ENCODE results near the gene SNX1. TPM values are rescaled to one million over a fixed set of nuclear protein-coding genes. Genes with fewer than 3 reads are reported as not detected.
"Not testable (repeated sequence)": the region's sequence is repeated elsewhere in the genome, so short reads cannot be mapped to it uniquely, and the experiment has no call there.

SNX1 gene
- total and polyA plus RNA-seq, 4 experiments from 2014 or later: 58.3 to 155 (median 110) TPM

DNA sequence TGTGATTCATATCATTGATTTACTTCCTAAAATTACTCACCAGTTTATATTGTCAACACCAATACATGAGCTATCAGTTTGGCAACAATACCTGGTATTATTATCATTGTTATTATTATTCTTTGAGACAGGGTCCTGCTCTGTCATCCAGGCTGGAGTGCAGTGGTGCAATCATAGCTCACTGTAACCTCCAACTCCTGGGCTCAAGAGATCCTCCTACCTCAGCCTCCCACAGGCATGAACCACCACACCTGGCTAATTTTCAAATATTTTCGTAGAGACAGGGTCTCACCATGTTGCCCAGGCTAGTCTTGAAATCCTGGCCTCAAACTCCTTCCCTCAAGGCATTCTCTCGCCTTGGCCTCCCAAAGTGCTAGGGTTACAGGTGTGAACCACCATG, 22.3 kb upstream of the SNX1 start:
- H3K4me3 ChIP-seq (ENCODE audit: low read length in 2 of 2); POLR2A ChIA-PET (ENCODE audit: partially characterized antibody); intact Hi-C loops (cut with micrococcal nuclease); H3K27ac Mint-ChIP-seq; H3K9me3 ChIP-seq (ENCODE audit: control insufficient read depth in 1 of 2, low read length in 2 of 2); H3K9me3 Mint-ChIP-seq; H3K4me1 Mint-ChIP-seq; H3K27me3 ChIP-seq (ENCODE audit: insufficient read depth, low read length); H3K4me3 Mint-ChIP-seq; H3K4me1 ChIP-seq (ENCODE audit: insufficient read depth, low read length); H3K27me3 Mint-ChIP-seq; DNase-seq; H3K27ac ChIP-seq (ENCODE audit: low read depth, low read length): not testable (repeated sequence)
- H3K36me3 Mint-ChIP-seq: peaks cover 19 to 31% of the 10 kb centered on the region in 2 donors
- CTCF ChIA-PET (ENCODE audit: partially characterized antibody): interaction anchor here (2.4 kb wide), 1 partner anchor 27 kb away, joined by 6 read pairs; the partner anchor contains the start of gene DAPK2
- H3K36me3 ChIP-seq (ENCODE audit: insufficient read depth, low read length): peaks cover 12% of the 10 kb centered on the region

DNA sequence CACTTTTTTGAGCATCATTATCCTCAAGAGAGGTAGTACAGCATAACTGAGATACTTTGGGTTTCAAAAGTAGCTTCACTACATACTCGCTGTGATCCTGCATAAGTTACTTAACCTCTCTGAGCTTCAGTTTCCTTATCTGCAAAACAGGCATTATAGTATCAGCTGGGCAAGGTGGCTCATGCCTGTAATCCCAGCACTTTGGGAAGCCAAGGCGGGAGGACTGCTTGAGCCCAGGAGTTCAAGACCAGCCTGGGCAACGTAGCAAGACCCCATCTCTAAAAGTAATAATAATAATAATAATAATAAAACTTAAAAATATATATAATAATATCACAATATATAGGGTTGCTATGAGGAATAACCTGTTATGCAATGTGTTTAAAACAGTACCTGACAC, 13.0 kb upstream of the SNX1 start:
- peaks cover 5 to 26% of the 10 kb centered on the region in 2 donors for H3K36me3 Mint-ChIP-seq
- H3K27me3 ChIP-seq (ENCODE audit: insufficient read depth, low read length): no peaks in the 10 kb centered on the region
- H3K27ac ChIP-seq (ENCODE audit: low read depth, low read length): no peak overlapping the region
- no peak overlapping the region for H3K4me3 Mint-ChIP-seq
- no peaks in the 10 kb centered on the region for H3K4me1 ChIP-seq (ENCODE audit: insufficient read depth, low read length)
- no peaks in the 10 kb centered on the region for H3K27me3 Mint-ChIP-seq
- peaks cover 5% of the 10 kb centered on the region for H3K36me3 ChIP-seq (ENCODE audit: insufficient read depth, low read length)
- DNase-seq: no peak
- H3K27ac Mint-ChIP-seq: no peak overlapping the region
- intact Hi-C loops (cut with micrococcal nuclease): no loop called here
- no peak overlapping the region for H3K4me3 ChIP-seq (ENCODE audit: low read length in 2 of 2)
- H3K9me3 ChIP-seq (ENCODE audit: control insufficient read depth in 1 of 2, low read length in 2 of 2): no peaks in the 10 kb centered on the region
- POLR2A ChIA-PET (ENCODE audit: partially characterized antibody): interaction anchor here (0.9 to 1.6 kb wide), 2 partner anchors 10 to 37 kb away, joined by 3 to 7 read pairs; partner anchors contain the start of gene CIAO2A
- peaks cover 0 to 1% (median under 1%) of the 10 kb centered on the region in 4 donors for H3K4me1 Mint-ChIP-seq
- CTCF ChIA-PET (ENCODE audit: partially characterized antibody): interaction anchor here (1.0 to 1.8 kb wide), 2 partner anchors 15 to 330 kb away, joined by 3 to 7 read pairs; no protein-coding TSS in a partner anchor
- no peaks in the 10 kb centered on the region for H3K9me3 Mint-ChIP-seq

GRCh38 chr15:64089543-64090280, 6.1 kb upstream of the SNX1 start:
- Mint-ChIP-seq H3K4me3 (no peak overlapping the region), H3K4me1 (peaks cover 29 to 48% (median 40%) of the 10 kb centered on the region in 4 donors), H3K36me3 (peaks cover 17 to 38% of the 10 kb centered on the region in 2 donors), H3K9me3 (no peaks in the 10 kb centered on the region), H3K27ac (no peak overlapping the region), H3K27me3 (no peaks in the 10 kb centered on the region)
- no peak overlapping the region for H3K27ac ChIP-seq (ENCODE audit: low read depth, low read length)
- H3K27me3 ChIP-seq (ENCODE audit: insufficient read depth, low read length): no peaks in the 10 kb centered on the region
- H3K36me3 ChIP-seq (ENCODE audit: insufficient read depth, low read length): peaks cover 11% of the 10 kb centered on the region
- no peak overlapping the region for H3K4me3 ChIP-seq (ENCODE audit: low read length in 2 of 2)
- ChIA-PET POLR2A (ENCODE audit: partially characterized antibody) (interaction anchor here (0.6 to 0.9 kb wide), 2 partner anchors 50 to 79 kb away, joined by 3 read pairs; no protein-coding TSS in a partner anchor), CTCF (ENCODE audit: partially characterized antibody) (interaction anchor here (0.8 to 2.0 kb wide), 4 partner anchors 23 to 337 kb away, joined by 3 to 6 read pairs (median 4); partner anchors contain the start of gene PPIB)
- H3K4me1 ChIP-seq (ENCODE audit: insufficient read depth, low read length): peaks cover 31% of the 10 kb centered on the region
- intact Hi-C loops (cut with micrococcal nuclease): loop anchor here (10.0 kb wide), 4 partner anchors 295 to 615 kb away; partner anchors contain the start of genes PCLAF and TRIP4
- no peak for DNase-seq
- H3K9me3 ChIP-seq (ENCODE audit: control insufficient read depth in 1 of 2, low read length in 2 of 2): no peaks in the 10 kb centered on the region

DNA sequence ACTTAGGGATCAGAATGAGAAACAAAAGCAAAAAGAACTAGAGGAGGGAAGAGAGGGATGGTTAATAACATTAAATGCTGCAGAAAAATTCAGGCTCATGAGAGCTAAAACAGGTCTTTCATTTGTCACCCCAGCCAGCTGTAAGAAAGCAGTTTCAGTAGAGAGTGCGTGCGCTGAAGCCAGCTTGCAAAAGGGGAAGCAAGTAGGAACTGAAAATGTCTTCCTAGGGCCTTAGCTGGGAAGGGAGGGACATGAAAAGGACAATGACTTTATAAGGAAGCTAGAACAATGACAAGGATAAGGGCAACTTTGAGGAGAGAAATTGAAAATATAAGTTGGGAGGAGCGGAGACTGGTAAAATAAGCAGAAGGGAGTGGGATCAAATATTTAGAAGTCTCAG, 5.3 kb upstream of the SNX1 start:
- H3K27ac Mint-ChIP-seq: peak overlapping the region in 5 of 7 donors; percentile 1 to 61 (median 33)
- H3K9me3 Mint-ChIP-seq: no peaks in the 10 kb centered on the region
- Histone ChIP-seq H3K4me3 (ENCODE audit: low read length in 2 of 2) (no peak overlapping the region), H3K27ac (ENCODE audit: low read depth, low read length) (no peak overlapping the region), H3K4me1 (ENCODE audit: insufficient read depth, low read length) (peaks cover 39% of the 10 kb centered on the region), H3K27me3 (ENCODE audit: insufficient read depth, low read length) (no peaks in the 10 kb centered on the region), H3K9me3 (ENCODE audit: control insufficient read depth in 1 of 2, low read length in 2 of 2) (no peaks in the 10 kb centered on the region), H3K36me3 (ENCODE audit: insufficient read depth, low read length) (peaks cover 11% of the 10 kb centered on the region)
- ChIA-PET CTCF (ENCODE audit: partially characterized antibody) (interaction anchor here (1.4 to 2.0 kb wide), 4 partner anchors 63 to 338 kb away, joined by 3 to 6 read pairs (median 4); partner anchors contain the start of gene PPIB), POLR2A (ENCODE audit: partially characterized antibody) (no interaction called here)
- no peak for DNase-seq
- H3K4me1 Mint-ChIP-seq: peaks cover 36 to 56% (median 47%) of the 10 kb centered on the region in 4 donors
- peak overlapping the region in 1 of 8 donors; percentile 54 for H3K4me3 Mint-ChIP-seq
- no peaks in the 10 kb centered on the region for H3K27me3 Mint-ChIP-seq
- H3K36me3 Mint-ChIP-seq: peaks cover 17 to 38% of the 10 kb centered on the region in 2 donors
- intact Hi-C loops (cut with micrococcal nuclease): loop anchor here (10.0 kb wide), 4 partner anchors 294 to 616 kb away; partner anchors contain the start of genes PCLAF and TRIP4

GRCh38 chr15:64092075-64092820, 3.5 kb upstream of the SNX1 start:
- peaks cover 17 to 46% of the 10 kb centered on the region in 2 donors for H3K36me3 Mint-ChIP-seq

GRCh38 chr15:64092864-64093626, 2.7 kb upstream of the SNX1 start:
- Histone ChIP-seq H3K4me1 (ENCODE audit: insufficient read depth, low read length) (peaks cover 57% of the 10 kb centered on the region), H3K9me3 (ENCODE audit: control insufficient read depth in 1 of 2, low read length in 2 of 2) (no peaks in the 10 kb centered on the region), H3K27ac (ENCODE audit: low read depth, low read length) (peak overlapping the region; percentile 85), H3K27me3 (ENCODE audit: insufficient read depth, low read length) (no peaks in the 10 kb centered on the region), H3K4me3 (ENCODE audit: low read length in 2 of 2) (peak overlapping the region; percentile 87 to 98), H3K36me3 (ENCODE audit: insufficient read depth, low read length) (peaks cover 6% of the 10 kb centered on the region)
- DNase-seq: peak; percentile 11 to 51 (median 26)
- Mint-ChIP-seq H3K36me3 (peaks cover 13 to 40% of the 10 kb centered on the region in 2 donors), H3K9me3 (no peaks in the 10 kb centered on the region), H3K27ac (peak overlapping the region; percentile 90 to 100 (median 98)), H3K27me3 (no peaks in the 10 kb centered on the region), H3K4me1 (peaks cover 54 to 82% (median 66%) of the 10 kb centered on the region in 4 donors), H3K4me3 (peak overlapping the region; percentile 92 to 99 (median 97))
- ChIA-PET CTCF (ENCODE audit: partially characterized antibody) (interaction anchor here (0.9 to 2.0 kb wide), 6 partner anchors 60 to 488 kb away, joined by 3 to 11 read pairs (median 4); no protein-coding TSS in a partner anchor), POLR2A (ENCODE audit: partially characterized antibody) (interaction anchor here (0.6 to 6.2 kb wide), 29 partner anchors 9 to 1207 kb away, joined by 3 to 48 read pairs (median 4); partner anchors contain the start of genes CLPX, HERC1, PPIB and SNX22)
- intact Hi-C loops (cut with micrococcal nuclease): loop anchor here (1.0 to 10.0 kb wide), 6 partner anchors 70 to 618 kb away; partner anchors contain the start of genes PCLAF, PPIB and TRIP4

More at GRCh38 chr15:64092075-64092820, 3.5 kb upstream of the SNX1 start:
- CTCF ChIA-PET (ENCODE audit: partially characterized antibody): interaction anchor here (0.6 to 2.0 kb wide), 4 partner anchors 61 to 1426 kb away, joined by 3 to 11 read pairs (median 4); no protein-coding TSS in a partner anchor
- Mint-ChIP-seq H3K27ac (peak overlapping the region; percentile 82 to 100 (median 98)), H3K27me3 (no peaks in the 10 kb centered on the region), H3K4me1 (peaks cover 46 to 74% (median 60%) of the 10 kb centered on the region in 4 donors), H3K9me3 (no peaks in the 10 kb centered on the region), H3K4me3 (peak overlapping the region; percentile 92 to 99 (median 97))
- H3K27ac ChIP-seq (ENCODE audit: low read depth, low read length): peak overlapping the region; percentile 85
- intact Hi-C loops (cut with micrococcal nuclease): loop anchor here (1.0 to 10.0 kb wide), 5 partner anchors 293 to 617 kb away; partner anchors contain the start of genes PCLAF and TRIP4
- no peaks in the 10 kb centered on the region for H3K27me3 ChIP-seq (ENCODE audit: insufficient read depth, low read length)
- peaks cover 49% of the 10 kb centered on the region for H3K4me1 ChIP-seq (ENCODE audit: insufficient read depth, low read length)
- POLR2A ChIA-PET (ENCODE audit: partially characterized antibody): interaction anchor here (0.9 to 4.5 kb wide), 6 partner anchors 9 to 801 kb away, joined by 3 to 42 read pairs (median 6); partner anchors contain the start of gene PPIB
- peak in 4 of 5 donors; percentile 42 to 57 (median 44) for DNase-seq
- peak overlapping the region in 1 of 2 donors; percentile 87 for H3K4me3 ChIP-seq (ENCODE audit: low read length in 2 of 2)
- no peaks in the 10 kb centered on the region for H3K9me3 ChIP-seq (ENCODE audit: control insufficient read depth in 1 of 2, low read length in 2 of 2)
- peaks cover 11% of the 10 kb centered on the region for H3K36me3 ChIP-seq (ENCODE audit: insufficient read depth, low read length)
